ENCODE results near the gene EIF3D.
A peak's percentile ranks its signal among the peaks of the same experiment; 100 is the strongest.

The EIF3D gene

GRCh38 chr22:36506637-36507517 lies 22.1 kb downstream of the EIF3D start, which contains the start of gene FOXRED2:
TSS of gene FOXRED2 (minus strand) at chr22:36507040. CDS start at chr22:36506422, 618 bp downstream.
- DNase-seq, result peak; percentile 46 to 48

GRCh38 chr22:36505998-36506635 lies 22.8 kb downstream of the EIF3D start:
- DNase-seq, result no peak

- no peak for DNase-seq
Measured at GRCh38 chr22:36497910-36498665, 30.9 kb downstream of the EIF3D start.

GRCh38 chr22:36493690-36494110 lies 35.3 kb downstream of the EIF3D start:
- peak; percentile 18 to 76 for DNase-seq

GRCh38 chr22:36492109-36492508 lies 36.9 kb downstream of the EIF3D start:
- no peak for DNase-seq

- no peak for DNase-seq
Measured at GRCh38 chr22:36491155-36491554, 37.8 kb downstream of the EIF3D start.

GRCh38 chr22:36486619-36487384 lies 42.2 kb downstream of the EIF3D start:
- peak; percentile 10 to 36 for DNase-seq

GRCh38 chr22:36481393-36482168 lies 47.4 kb downstream of the EIF3D start, which contains the start of gene TXN2:
TSS of gene TXN2 (minus strand) at chr22:36481640. CDS start at chr22:36480837, 803 bp downstream.
- peak; percentile 89 to 90 for DNase-seq

GRCh38 chr22:36480941-36481392 lies 48.0 kb downstream of the EIF3D start:
- peak in 1 of 2 donors; percentile 73 for DNase-seq

- DNase-seq, result no peak
Measured at GRCh38 chr22:36478966-36479365, 50.0 kb downstream of the EIF3D start.

- no peak for DNase-seq
Measured at GRCh38 chr22:36475341-36475740, 53.6 kb downstream of the EIF3D start.

- DNase-seq, result no peak
Measured at GRCh38 chr22:36472689-36473088, 56.3 kb downstream of the EIF3D start.

GRCh38 chr22:36471341-36471821 lies 57.6 kb downstream of the EIF3D start:
- DNase-seq, result no peak

GRCh38 chr22:36470994-36471331 lies 58.0 kb downstream of the EIF3D start:
- no peak for DNase-seq

GRCh38 chr22:36470162-36470993 lies 58.6 kb downstream of the EIF3D start:
- peak; percentile 53 to 72 for DNase-seq

GRCh38 chr22:36469094-36469710 lies 59.8 kb downstream of the EIF3D start:
- no peak for DNase-seq

- peak in 1 of 2 donors; percentile 98 for DNase-seq
Measured at GRCh38 chr22:36467946-36468345, 61.0 kb downstream of the EIF3D start.

GRCh38 chr22:36467042-36467810 lies 61.7 kb downstream of the EIF3D start:
- no peak for DNase-seq

- no peak for DNase-seq
Measured at GRCh38 chr22:36466258-36466657, 62.7 kb downstream of the EIF3D start.

Data from bone marrow (tissue), 2 donors.